ENCODE measurements around the gene TOB2.
"Not testable (repeated sequence)": the region's sequence is repeated elsewhere in the genome, so short reads cannot be mapped to it uniquely, and the experiment has no call there.

The TOB2 gene

GRCh38 chr22:41425660-41426365 is 20.8 kb downstream of the TOB2 start:
- no peak for DNase-seq

- DNase-seq, result no peak
Observed at GRCh38 chr22:41418717-41419116, 27.9 kb downstream of the TOB2 start.

GRCh38 chr22:41417622-41418390 is 28.8 kb downstream of the TOB2 start:
- DNase-seq, result no peak

- DNase-seq, result no peak
Observed at GRCh38 chr22:41415554-41415953, 31.0 kb downstream of the TOB2 start.

- no peak for DNase-seq
Observed at GRCh38 chr22:41411021-41411851, 35.4 kb downstream of the TOB2 start.

GRCh38 chr22:41410311-41410751 is 36.3 kb downstream of the TOB2 start:
- no peak for DNase-seq

GRCh38 chr22:41408665-41409064 is 37.9 kb downstream of the TOB2 start:
- no peak for DNase-seq

GRCh38 chr22:41407433-41407832 is 39.2 kb downstream of the TOB2 start:
- no peak for DNase-seq

GRCh38 chr22:41406410-41406809 is 40.2 kb downstream of the TOB2 start:
- DNase-seq, result no peak

- peak; percentile 25 for DNase-seq
Observed at GRCh38 chr22:41405588-41405987, 41.0 kb downstream of the TOB2 start.

- peak; percentile 88 for DNase-seq
Observed at GRCh38 chr22:41403532-41404318, 42.9 kb downstream of the TOB2 start.

- DNase-seq, result not testable (repeated sequence)
Observed at GRCh38 chr22:41402851-41403250, 43.8 kb downstream of the TOB2 start.

GRCh38 chr22:41401781-41402648 is 44.6 kb downstream of the TOB2 start:
- DNase-seq, result no peak

GRCh38 chr22:41398921-41399320 is 47.7 kb downstream of the TOB2 start:
- DNase-seq, result no peak

GRCh38 chr22:41397143-41397811 is 49.3 kb downstream of the TOB2 start:
- no peak for DNase-seq

- no peak for DNase-seq
Observed at GRCh38 chr22:41395531-41396240, 50.9 kb downstream of the TOB2 start.

- DNase-seq, result no peak
Observed at GRCh38 chr22:41394012-41394356, 52.6 kb downstream of the TOB2 start.

- DNase-seq, result no peak
Observed at GRCh38 chr22:41387341-41387740, 59.3 kb downstream of the TOB2 start.

GRCh38 chr22:41384128-41384527 is 62.5 kb downstream of the TOB2 start:
- DNase-seq, result no peak

All from CD4-positive, alpha-beta T cell treated with Interleukin-15 for 1 hour (primary cell).